Adrenal gland (tissue), 12 donors: ENCODE results near the gene CDO1. TPM values are rescaled to one million over a fixed set of nuclear protein-coding genes. Genes with fewer than 3 reads are reported as not detected.

Source experiments
- DNase-seq, 7 donors: peaks; one replicate each; pipeline ENCODE4 v3.0.0-alpha.2; 2019 to 2020
- H3K27ac ChIP-seq, 5 donors: fragments of 200-600 bp; sonication (generic) in 4 of 5; 1 replicate in 3 of 5; 2 replicates in 2 of 5; pipeline versions ENCODE4 v1.5.1 to v1.8.0; 2016 to 2020; ENCODE audit warnings: mild to moderate bottlenecking in 1 of 5
- H3K27me3 ChIP-seq: fragments of 200-600 bp; 2 replicates; pipeline ENCODE4 v1.8.0; 2021
- H3K36me3 ChIP-seq, 2 donors: fragments of 200-600 bp; replicated peaks in 1 of 2; 1 replicate in 1 of 2; 2 replicates in 1 of 2; pipeline versions ENCODE4 v1.5.1 to v1.8.0; 2018 to 2022
- H3K4me1 ChIP-seq, 2 donors: fragments of 200-600 bp; replicated peaks in 1 of 2; 1 replicate in 1 of 2; 2 replicates in 1 of 2; pipeline versions ENCODE4 v1.5.1 to v1.8.0; 2018 to 2021
- H3K4me3 ChIP-seq, 4 donors: fragments of 200-600 bp; sonication (generic) in 3 of 4; one replicate each; pipeline ENCODE4 v1.5.1; 2016 to 2018
- H3K9me3 ChIP-seq, 3 donors: fragments of 200-600 bp; sonication (generic) in 1 of 3; replicated peaks in 1 of 3; 1 replicate in 2 of 3; 2 replicates in 1 of 3; pipeline versions ENCODE4 v1.5.1 to v1.8.0; 2016 to 2021
- CTCF ChIP-seq, 6 experiments: fragments of 450-650 bp in 4 of 6; fragments of 200-600 bp in 2 of 6; sonication (generic) in 1 of 6; IDR thresholded peaks; 1 replicate in 5 of 6; 2 replicates in 1 of 6; pipeline versions ENCODE4 v1.5.1 to v1.8.0; 2016 to 2021; ENCODE audit warnings: antibody characterized with exemption in 6 of 6, mild to moderate bottlenecking in 2 of 6, moderate library complexity in 1 of 6
- POLR2A ChIP-seq, 2 donors: fragments of 450-650 bp; IDR thresholded peaks; one replicate each; pipeline ENCODE4 v1.6.1; 2017; ENCODE audit warnings: antibody characterized with exemption in 2 of 2, mild to moderate bottlenecking in 2 of 2, moderate library complexity in 1 of 2
- WGBS, 4 donors: extraction: QIAGEN DNeasy Blood & Tissue Kit in 2 of 4; methylation state at CpG; one replicate each; pipeline versions ENCODE4 v1.1.5 to v1.1.7; 2013 to 2017; 5-methylcytosine and 5-hydroxymethylcytosine counted together
- intact Hi-C, 2 donors: fragments of 100-400 bp; cut with DNase I; formaldehyde crosslinking; loops; one replicate each; pipeline versions ENCODE4 v1.14.1 to v1.15.0; 2022 to 2023
- polyA plus RNA-seq, 3 donors: library from polyadenylated mRNA; stranded (reverse); fragments of 200-250 nt in 2 of 3; fragments of 350-450 nt in 1 of 3; fragmentation: Illumina TruSeq in 1 of 3; extraction: RNeasy Lipid Tissue Mini Kit (QIAGEN cat#74804) in 1 of 3; gene quantifications; one replicate each; pipeline ENCODE4 v1.2.3, GENCODE V29; 2013 to 2014
- total RNA-seq, 9 donors: library from RNA; depleted of rRNA in 4 of 9; stranded (reverse); fragments of >200 nt in 4 of 9; fragments of 120-200 nt in 1 of 9; fragmentation: NEBNext Ultra II Directional in 1 of 9; extraction: Animal tissue kit (Norgen Biotek cat#: 25700) in 1 of 9; gene quantifications; one replicate each; pipeline versions ENCODE4 v1.1.0 to v1.2.4, GENCODE V29; 2013 to 2023
- donor health status: healthy with polysubstance abuse.
- donor health status: Bipolar disorder and iron deficiency.
- donor health status: DM: yes; HTN: yes; CAD: no.
- donor health status: DM: no; HTN: no; CAD: no.
- donor health status: DM: no; HTN: no; CAD: no.
- donor health status: DM: yes; HTN: yes; CAD: no.

The CDO1 gene
- total and polyA plus RNA-seq, 12 donors = 7.5 to 87.3 (median 19.9) TPM

- intact Hi-C loops = no loop called here
- 0 to 2% (median 1%) methylated on average over 5 of the region's 5 CpGs for WGBS, 4 donors
- Histone ChIP-seq H3K4me3 (peak overlapping the region; percentile 72 to 93 (median 91)), H3K27ac (peak overlapping the region; percentile 81 to 97 (median 84)), H3K4me1 (peaks cover 17 to 55% of the 10 kb centered on the region in 2 donors), H3K36me3 (peaks cover 0 to 21% of the 10 kb centered on the region in 2 donors), H3K9me3 (no peaks in the 10 kb centered on the region), H3K27me3 (no peaks in the 10 kb centered on the region)
- TF ChIP-seq CTCF (IDR thresholded peaks at IDR 0.05) (no peak), POLR2A (IDR thresholded peaks at IDR 0.05) (no peak)
- DNase-seq = no peak
Measured at GRCh38 chr5:115840873-115841272, 24.4 kb upstream of the CDO1 start.

- peak overlapping the region in 1 of 4 donors; percentile 4 for H3K4me3 ChIP-seq
- intact Hi-C loops = no loop called here
- no peaks in the 10 kb centered on the region for H3K9me3 ChIP-seq
Measured at GRCh38 chr5:115838885-115839518, 22.5 kb upstream of the CDO1 start.

GRCh38 chr5:115835481-115835880 lies 19.0 kb upstream of the CDO1 start:
- intact Hi-C loops = no loop called here
- Histone ChIP-seq H3K36me3 (peaks cover 0 to 47% of the 10 kb centered on the region in 2 donors), H3K9me3 (no peaks in the 10 kb centered on the region), H3K4me3 (no peak overlapping the region), H3K27ac (no peak overlapping the region), H3K27me3 (no peaks in the 10 kb centered on the region), H3K4me1 (peaks cover 8 to 33% of the 10 kb centered on the region in 2 donors)
- TF ChIP-seq CTCF (IDR thresholded peaks at IDR 0.05) (no peak), POLR2A (IDR thresholded peaks at IDR 0.05) (no peak)
- 84 to 88% (median 86%) methylated on average over 4 of the region's 4 CpGs for WGBS, 4 donors
- DNase-seq = no peak

More at GRCh38 chr5:115838885-115839518, 22.5 kb upstream of the CDO1 start:
- peak; percentile 44 to 83 (median 64) for TF ChIP-seq CTCF (IDR thresholded peaks at IDR 0.05)
- no peak for TF ChIP-seq POLR2A (IDR thresholded peaks at IDR 0.05)
- no peaks in the 10 kb centered on the region for H3K27me3 ChIP-seq
- peaks cover 17 to 46% of the 10 kb centered on the region in 2 donors for H3K4me1 ChIP-seq
- peak overlapping the region in 1 of 5 donors; percentile 32 for H3K27ac ChIP-seq
- DNase-seq = peak in 2 of 7 donors; percentile 13 to 23
- peaks cover 0 to 29% of the 10 kb centered on the region in 2 donors for H3K36me3 ChIP-seq
- 33 to 44% (median 36%) methylated on average over 10 of the region's 10 CpGs for WGBS, 4 donors

GRCh38 chr5:115831163-115831768 lies 14.8 kb upstream of the CDO1 start:
- Histone ChIP-seq H3K36me3 (peaks cover 0 to 47% of the 10 kb centered on the region in 2 donors), H3K9me3 (no peaks in the 10 kb centered on the region), H3K27me3 (no peaks in the 10 kb centered on the region), H3K4me3 (no peak overlapping the region), H3K27ac (no peak overlapping the region), H3K4me1 (no peaks in the 10 kb centered on the region)
- TF ChIP-seq POLR2A (IDR thresholded peaks at IDR 0.05) (no peak), CTCF (IDR thresholded peaks at IDR 0.05) (peak; percentile 57 to 74 (median 64))
- intact Hi-C loops = no loop called here
- 47 to 51% (median 48%) methylated on average over 2 of the region's 2 CpGs for WGBS, 4 donors
- peak in 1 of 7 donors; percentile 42 for DNase-seq
